Mesenchymal stem cell (in vitro differentiated cells and primary cell): ENCODE data around the gene SDK2.

Source experiments
- DNase-seq: peaks from one replicate; pipeline ENCODE4 v3.0.0-alpha.2; 2013
- H2AFZ ChIP-seq: one replicate; pipeline ENCODE4 v1.6.1; 2013; ENCODE audit warnings: low read depth, mild to moderate bottlenecking, control low read depth, inconsistent platforms, low read length, moderate library complexity
- H2AK5ac ChIP-seq: 2 replicates; pipeline ENCODE4 v1.6.1; 2013; ENCODE audit warnings: low read length, moderate library complexity, mild to moderate bottlenecking, inconsistent platforms; ENCODE audit not compliant: severe bottlenecking
- H2BK120ac ChIP-seq: one replicate; pipeline ENCODE4 v1.6.1; 2013; ENCODE audit warnings: low read depth, mild to moderate bottlenecking, inconsistent platforms, low read length, moderate library complexity
- H2BK12ac ChIP-seq, 2 experiments: one replicate each; pipeline ENCODE4 v1.6.1; 2013; ENCODE audit warnings: inconsistent platforms in 2 of 2, low read length in 2 of 2, mild to moderate bottlenecking in 2 of 2, moderate library complexity in 2 of 2, control low read depth in 1 of 2
- H2BK15ac ChIP-seq: one replicate; pipeline ENCODE4 v1.6.1; 2013; ENCODE audit warnings: mild to moderate bottlenecking, low read depth, inconsistent platforms; ENCODE audit not compliant: poor library complexity, severe bottlenecking
- H2BK5ac ChIP-seq: 2 replicates; pipeline ENCODE4 v1.6.1; 2013; ENCODE audit warnings: low read depth, mild to moderate bottlenecking, low read length, control low read depth, inconsistent platforms; ENCODE audit not compliant: poor library complexity, severe bottlenecking
- H3K14ac ChIP-seq, 2 experiments: one replicate each; pipeline ENCODE4 v1.6.1; 2013; ENCODE audit warnings: inconsistent platforms in 2 of 2, low read length in 2 of 2, control low read depth in 1 of 2, mild to moderate bottlenecking in 1 of 2, moderate library complexity in 1 of 2
- H3K18ac ChIP-seq, 2 experiments: one replicate each; pipeline ENCODE4 v1.6.1; 2013; ENCODE audit warnings: inconsistent platforms in 2 of 2, low read length in 2 of 2, control low read depth in 1 of 2, low read depth in 1 of 2, mild to moderate bottlenecking in 1 of 2
- H3K23ac ChIP-seq, 2 experiments: one replicate each; pipeline ENCODE4 v1.6.1; 2013; ENCODE audit warnings: inconsistent platforms in 2 of 2, low read length in 2 of 2, mild to moderate bottlenecking in 2 of 2, moderate library complexity in 2 of 2, control low read depth in 1 of 2
- H3K27ac ChIP-seq: 2 replicates; pipeline ENCODE4 v1.5.1; 2013; ENCODE audit warnings: mild to moderate bottlenecking, moderate library complexity, low read length, control low read depth, inconsistent platforms; ENCODE audit not compliant: poor library complexity, severe bottlenecking
- H3K27me3 ChIP-seq, 2 experiments: 2 replicates each; pipeline versions ENCODE4 v1.6.1 to v1.7.0; 2013; ENCODE audit warnings: low read length in 2 of 2, mild to moderate bottlenecking in 2 of 2, moderate library complexity in 2 of 2, control low read depth in 1 of 2, inconsistent platforms in 1 of 2; ENCODE audit not compliant: control insufficient read depth in 1 of 2, insufficient read depth in 1 of 2
- H3K36me3 ChIP-seq, 2 experiments: 2 replicates each; pipeline versions ENCODE4 v1.6.1 to v1.7.0; 2013; ENCODE audit warnings: low read length in 2 of 2, control low read depth in 1 of 2, inconsistent platforms in 1 of 2, low read depth in 1 of 2, mild to moderate bottlenecking in 1 of 2; ENCODE audit not compliant: insufficient read depth in 2 of 2, control insufficient read depth in 1 of 2
- H3K4ac ChIP-seq, 2 experiments: one replicate each; pipeline ENCODE4 v1.6.1; 2013; ENCODE audit warnings: inconsistent platforms in 2 of 2, low read length in 2 of 2, mild to moderate bottlenecking in 2 of 2, moderate library complexity in 2 of 2, control low read depth in 1 of 2, low read depth in 1 of 2
- H3K4me1 ChIP-seq: 2 replicates; pipeline ENCODE4 v1.6.1; 2013; ENCODE audit warnings: low read depth, low read length, control low read depth; ENCODE audit not compliant: control insufficient read depth, insufficient read depth
- H3K4me2 ChIP-seq: 2 replicates; pipeline ENCODE4 v1.6.1; 2013; ENCODE audit warnings: low read length, mild to moderate bottlenecking, inconsistent platforms; ENCODE audit not compliant: poor library complexity, severe bottlenecking
- H3K4me3 ChIP-seq, 2 experiments: 2 replicates each; pipeline versions ENCODE4 v1.5.1 to v1.7.0; 2013; ENCODE audit warnings: low read length in 2 of 2, mild to moderate bottlenecking in 2 of 2, control low read depth in 1 of 2, low read depth in 1 of 2; ENCODE audit not compliant: insufficient read depth in 1 of 2
- H3K79me1 ChIP-seq: replicated peaks from 2 replicates; pipeline ENCODE4 v1.6.1; 2013; ENCODE audit warnings: mild to moderate bottlenecking, control low read depth, low read length, inconsistent platforms; ENCODE audit not compliant: poor library complexity, severe bottlenecking
- H3K9ac ChIP-seq: 2 replicates; pipeline ENCODE4 v1.7.0; 2013; ENCODE audit warnings: mild to moderate bottlenecking, low read length, moderate library complexity
- H3K9me3 ChIP-seq: 2 replicates; pipeline ENCODE4 v1.7.0; 2013; ENCODE audit warnings: mild to moderate bottlenecking, low read length; ENCODE audit not compliant: control insufficient read depth
- H4K8ac ChIP-seq: one replicate; pipeline ENCODE4 v1.6.1; 2013; ENCODE audit warnings: inconsistent platforms, mild to moderate bottlenecking, low read length, moderate library complexity
- H4K91ac ChIP-seq: one replicate; pipeline ENCODE4 v1.6.1; 2013; ENCODE audit warnings: mild to moderate bottlenecking, low read length, inconsistent platforms
- WGBS: methylation state at CpG from one replicate; pipeline ENCODE4 v1.1.7; 2013; ENCODE audit warnings: mixed read lengths; 5-methylcytosine and 5-hydroxymethylcytosine counted together

Gene SDK2

GRCh38 chr17:73404246-73404645 lies 240.0 kb downstream of the SDK2 start:
- Histone ChIP-seq H3K4me3 (no peak overlapping the region), H2BK5ac (no peak overlapping the region), H2AK5ac (no peak overlapping the region), H3K9ac (no peak overlapping the region), H3K79me1 (no peaks in the 10 kb centered on the region), H3K4me2 (no peak overlapping the region), H3K4me1 (peaks cover 9% of the 10 kb centered on the region), H2BK15ac (no peak overlapping the region), H3K14ac (no peak overlapping the region), H2BK120ac (no peak overlapping the region), H4K91ac (no peak overlapping the region), H3K4ac (no peak overlapping the region), H2BK12ac (no peak overlapping the region), H3K36me3 (no peaks in the 10 kb centered on the region), H3K27ac (no peak overlapping the region), H4K8ac (no peak overlapping the region), H3K27me3 (peaks cover 0 to 22% of the 10 kb centered on the region in 2 experiments), H3K18ac (no peak overlapping the region), H3K23ac (no peak overlapping the region), H2AFZ (no peak overlapping the region), H3K9me3 (no peaks in the 10 kb centered on the region)
- no peak for DNase-seq
- 78% methylated on average over 4 of the region's 4 CpGs for WGBS

GRCh38 chr17:73402466-73402865 lies 241.8 kb downstream of the SDK2 start:
- H3K36me3 ChIP-seq: no peaks in the 10 kb centered on the region
- 86% methylated on average over 6 of the region's 7 CpGs for WGBS
- no peak overlapping the region for H3K9ac ChIP-seq
- no peak overlapping the region for H3K27ac ChIP-seq
- H3K27me3 ChIP-seq: peaks cover 3 to 33% of the 10 kb centered on the region in 2 experiments
- H4K91ac ChIP-seq: no peak overlapping the region
- H4K8ac ChIP-seq: no peak overlapping the region
- no peak overlapping the region for H2BK120ac ChIP-seq
- peaks cover 9% of the 10 kb centered on the region for H3K4me1 ChIP-seq
- DNase-seq: no peak
- no peaks in the 10 kb centered on the region for H3K79me1 ChIP-seq
- H2BK15ac ChIP-seq: no peak overlapping the region
- H2AK5ac ChIP-seq: no peak overlapping the region
- no peak overlapping the region for H3K14ac ChIP-seq
- H2BK12ac ChIP-seq: no peak overlapping the region
- H3K4ac ChIP-seq: no peak overlapping the region
- H3K4me3 ChIP-seq: no peak overlapping the region
- no peak overlapping the region for H2BK5ac ChIP-seq
- no peak overlapping the region for H2AFZ ChIP-seq
- H3K4me2 ChIP-seq: no peak overlapping the region
- no peak overlapping the region for H3K18ac ChIP-seq
- H3K23ac ChIP-seq: no peak overlapping the region
- H3K9me3 ChIP-seq: no peaks in the 10 kb centered on the region

- Histone ChIP-seq H4K91ac (no peak overlapping the region), H3K36me3 (no peaks in the 10 kb centered on the region), H2BK12ac (no peak overlapping the region), H3K4ac (no peak overlapping the region), H4K8ac (no peak overlapping the region), H3K9me3 (no peaks in the 10 kb centered on the region), H3K9ac (no peak overlapping the region), H2AK5ac (no peak overlapping the region), H3K23ac (no peak overlapping the region), H3K79me1 (no peaks in the 10 kb centered on the region), H3K27ac (no peak overlapping the region), H2BK15ac (no peak overlapping the region), H2BK5ac (no peak overlapping the region), H3K4me3 (no peak overlapping the region), H3K27me3 (peaks cover 3 to 39% of the 10 kb centered on the region in 2 experiments), H3K4me1 (peaks cover 14% of the 10 kb centered on the region), H3K18ac (no peak overlapping the region), H3K4me2 (no peak overlapping the region), H2AFZ (no peak overlapping the region), H2BK120ac (no peak overlapping the region), H3K14ac (no peak overlapping the region)
- peak; percentile 18 for DNase-seq
- WGBS: 63% methylated on average over 18 of the region's 18 CpGs
Observed at GRCh38 chr17:73401911-73402310, 242.3 kb downstream of the SDK2 start.

GRCh38 chr17:73400915-73401545 lies 243.2 kb downstream of the SDK2 start:
- no peak overlapping the region for H4K91ac ChIP-seq
- no peak overlapping the region for H3K14ac ChIP-seq
- H3K27me3 ChIP-seq: peaks cover 3 to 47% of the 10 kb centered on the region in 2 experiments
- H3K23ac ChIP-seq: no peak overlapping the region
- peaks cover 19% of the 10 kb centered on the region for H3K4me1 ChIP-seq
- H3K18ac ChIP-seq: no peak overlapping the region
- H2BK15ac ChIP-seq: no peak overlapping the region
- no peak overlapping the region for H2AK5ac ChIP-seq
- no peak overlapping the region for H3K4me2 ChIP-seq
- no peaks in the 10 kb centered on the region for H3K36me3 ChIP-seq
- no peak overlapping the region for H3K4ac ChIP-seq
- H2BK12ac ChIP-seq: no peak overlapping the region
- no peak overlapping the region for H4K8ac ChIP-seq
- H3K4me3 ChIP-seq: no peak overlapping the region
- no peak overlapping the region for H3K9ac ChIP-seq
- DNase-seq: no peak
- WGBS: 96% methylated on average over 17 of the region's 18 CpGs
- H2BK120ac ChIP-seq: no peak overlapping the region
- no peak overlapping the region for H3K27ac ChIP-seq
- no peaks in the 10 kb centered on the region for H3K9me3 ChIP-seq
- no peaks in the 10 kb centered on the region for H3K79me1 ChIP-seq
- H2AFZ ChIP-seq: no peak overlapping the region
- H2BK5ac ChIP-seq: no peak overlapping the region
